ENCODE data around the gene FBXL13. TPM values are rescaled to one million over a fixed set of nuclear protein-coding genes. Genes with fewer than 3 reads are reported as not detected.
A peak's percentile ranks its signal among the peaks of the same experiment; 100 is the strongest.

The FBXL13 gene
- total RNA-seq, 1 donor from 2014 or later: 0.98 TPM

- Histone ChIP-seq H3K27ac (no peak overlapping the region), H3K9me3 (no peaks in the 10 kb centered on the region), H3K27me3 (no peaks in the 10 kb centered on the region), H3K4me1 (peaks cover 35% of the 10 kb centered on the region), H3K36me3 (no peaks in the 10 kb centered on the region), H3K4me3 (no peak overlapping the region)
- no peak for DNase-seq (ENCODE audit: extremely low spot score in 2 of 2)
- TF ChIP-seq POLR2AphosphoS5 (IDR thresholded peaks at IDR 0.05; ENCODE audit: insufficient read depth in 1 of 2, low read depth in 1 of 2) (no peak), CTCF (IDR thresholded peaks at IDR 0.05) (no peak), POLR2A (IDR thresholded peaks at IDR 0.05) (no peak)
- intact Hi-C loops (cut with DNase I): no loop called here
Measured at GRCh38 chr7:102897211-102897631, 177.4 kb downstream of the FBXL13 start.

GRCh38 chr7:102896585-102896984 is 178.0 kb downstream of the FBXL13 start:
- DNase-seq (ENCODE audit: extremely low spot score in 2 of 2): no peak
- intact Hi-C loops (cut with DNase I): no loop called here
- peak overlapping the region; percentile 27 for H3K27ac ChIP-seq
- no peaks in the 10 kb centered on the region for H3K27me3 ChIP-seq
- H3K4me3 ChIP-seq: no peak overlapping the region
- peaks cover 42% of the 10 kb centered on the region for H3K4me1 ChIP-seq
- H3K9me3 ChIP-seq: no peaks in the 10 kb centered on the region
- no peak for TF ChIP-seq CTCF (IDR thresholded peaks at IDR 0.05)
- TF ChIP-seq POLR2AphosphoS5 (IDR thresholded peaks at IDR 0.05; ENCODE audit: insufficient read depth in 1 of 2, low read depth in 1 of 2): no peak
- TF ChIP-seq POLR2A (IDR thresholded peaks at IDR 0.05): no peak
- H3K36me3 ChIP-seq: no peaks in the 10 kb centered on the region

- no peak overlapping the region for H3K4me3 ChIP-seq
- H3K27me3 ChIP-seq: no peaks in the 10 kb centered on the region
- H3K9me3 ChIP-seq: no peaks in the 10 kb centered on the region
- no peak for DNase-seq (ENCODE audit: extremely low spot score in 2 of 2)
- H3K4me1 ChIP-seq: peaks cover 51% of the 10 kb centered on the region
- no peaks in the 10 kb centered on the region for H3K36me3 ChIP-seq
- no peak for TF ChIP-seq POLR2A (IDR thresholded peaks at IDR 0.05)
- no peak for TF ChIP-seq CTCF (IDR thresholded peaks at IDR 0.05)
- TF ChIP-seq POLR2AphosphoS5 (IDR thresholded peaks at IDR 0.05; ENCODE audit: insufficient read depth in 1 of 2, low read depth in 1 of 2): peak in 1 of 2 donors; percentile 52
- intact Hi-C loops (cut with DNase I): no loop called here
- peak overlapping the region; percentile 27 for H3K27ac ChIP-seq
Measured at GRCh38 chr7:102895602-102896001, 179.0 kb downstream of the FBXL13 start.

- H3K27me3 ChIP-seq: no peaks in the 10 kb centered on the region
- H3K4me3 ChIP-seq: no peak overlapping the region
- peaks cover 51% of the 10 kb centered on the region for H3K4me1 ChIP-seq
- no peaks in the 10 kb centered on the region for H3K9me3 ChIP-seq
- intact Hi-C loops (cut with DNase I): no loop called here
- no peaks in the 10 kb centered on the region for H3K36me3 ChIP-seq
- no peak for DNase-seq (ENCODE audit: extremely low spot score in 2 of 2)
- TF ChIP-seq POLR2AphosphoS5 (IDR thresholded peaks at IDR 0.05; ENCODE audit: insufficient read depth in 1 of 2, low read depth in 1 of 2) (no peak), CTCF (IDR thresholded peaks at IDR 0.05) (no peak), POLR2A (IDR thresholded peaks at IDR 0.05) (no peak)
- H3K27ac ChIP-seq: no peak overlapping the region
Measured at GRCh38 chr7:102892631-102893278, 181.8 kb downstream of the FBXL13 start.

- Histone ChIP-seq H3K4me3 (no peak overlapping the region), H3K4me1 (peaks cover 41% of the 10 kb centered on the region), H3K36me3 (no peaks in the 10 kb centered on the region), H3K9me3 (no peaks in the 10 kb centered on the region), H3K27me3 (no peaks in the 10 kb centered on the region), H3K27ac (peak overlapping the region; percentile 20)
- DNase-seq (ENCODE audit: extremely low spot score in 2 of 2): no peak
- TF ChIP-seq POLR2AphosphoS5 (IDR thresholded peaks at IDR 0.05; ENCODE audit: insufficient read depth in 1 of 2, low read depth in 1 of 2): peak in 1 of 2 donors; percentile 12
- no peak for TF ChIP-seq POLR2A (IDR thresholded peaks at IDR 0.05)
- TF ChIP-seq CTCF (IDR thresholded peaks at IDR 0.05): no peak
- intact Hi-C loops (cut with DNase I): no loop called here
Measured at GRCh38 chr7:102891693-102892261, 182.8 kb downstream of the FBXL13 start.

Data from vagina (tissue), 2 donors.